GM18907 (cell line): ENCODE data around the gene RASA3.

Experiments
- ATAC-seq: cut with Tn5 transposase; IDR thresholded peaks from one replicate; pipeline ENCODE4 v1.9.1; 2021; ENCODE audit warnings: mild to moderate bottlenecking, moderate library complexity; ENCODE audit not compliant: unreplicated experiment

Gene RASA3

GRCh38 chr13:113930671-113931637, 201.5 kb downstream of the RASA3 start:
- ATAC-seq = no peak

- no peak for ATAC-seq
These were observed 202.5 kb downstream of the RASA3 start for GRCh38 chr13:113929628-113930615.

- ATAC-seq = no peak
These were observed 203.5 kb downstream of the RASA3 start for GRCh38 chr13:113928685-113929627.
